Smooth muscle cell (in vitro differentiated cells): Measurements from ENCODE around the gene OR7A10. TPM values are rescaled to one million over a fixed set of nuclear protein-coding genes. Genes with fewer than 3 reads are reported as not detected.

Experiments
- DNase-seq: peaks from one replicate; lab custom pipeline; 2025; ENCODE audit not compliant: unreplicated experiment; lab: John Stamatoyannopoulos, UW
- H2AFZ ChIP-seq: fragments of 200-600 bp; sonication (generic); 2 replicates; pipeline ENCODE4 v1.6.0; 2016; ENCODE audit warnings: antibody characterized with exemption, low read depth, mild to moderate bottlenecking
- H3F3A ChIP-seq: fragments of 200-600 bp; sonication (generic); 2 replicates; pipeline ENCODE4 v1.6.0; 2017; ENCODE audit warnings: antibody characterized with exemption, low read depth
- H3K27ac ChIP-seq: fragments of 200-600 bp; sonication (generic); 2 replicates; pipeline ENCODE4 v1.5.1; 2016; ENCODE audit warnings: low read depth, mild to moderate bottlenecking
- H3K27me3 ChIP-seq: fragments of 200-600 bp; sonication (generic); 2 replicates; pipeline ENCODE4 v1.6.1; 2016; ENCODE audit warnings: low read depth, mild to moderate bottlenecking
- H3K36me3 ChIP-seq: fragments of 200-600 bp; sonication (generic); 2 replicates; pipeline ENCODE4 v1.5.1; 2016; ENCODE audit warnings: low read depth
- H3K4me1 ChIP-seq: fragments of 200-600 bp; sonication (generic); 2 replicates; pipeline ENCODE4 v1.5.1; 2016; ENCODE audit warnings: low read depth
- H3K4me2 ChIP-seq: fragments of 200-600 bp; sonication (generic); 2 replicates; pipeline ENCODE4 v1.6.0; 2016; ENCODE audit warnings: mild to moderate bottlenecking
- H3K4me3 ChIP-seq: fragments of 200-600 bp; sonication (generic); 2 replicates; pipeline ENCODE4 v1.5.1; 2016; ENCODE audit warnings: mild to moderate bottlenecking
- H3K79me2 ChIP-seq: fragments of 200-600 bp; sonication (generic); 2 replicates; pipeline ENCODE4 v1.6.0; 2016; ENCODE audit warnings: low read depth, mild to moderate bottlenecking
- H3K9ac ChIP-seq: fragments of 200-600 bp; sonication (generic); 2 replicates; pipeline ENCODE4 v1.6.0; 2016; ENCODE audit warnings: low read depth
- H3K9me3 ChIP-seq: fragments of 200-600 bp; sonication (generic); replicated peaks from 2 replicates; pipeline ENCODE4 v1.5.1; 2016; ENCODE audit warnings: low read depth
- H4K20me1 ChIP-seq: fragments of 200-600 bp; sonication (generic); 2 replicates; pipeline ENCODE4 v1.6.0; 2016; ENCODE audit warnings: low read depth
- WGBS: methylation state at CpG from one replicate; pipeline ENCODE4 v1.1.7; 2016; ENCODE audit warnings: low lambda C conversion rate; 5-methylcytosine and 5-hydroxymethylcytosine counted together
- polyA plus RNA-seq: library from polyadenylated mRNA; unstranded; fragments of >200 nt; fragmentation: Nextera tagmentation; extraction: Ambion mirVana; gene quantifications from 2 replicates; pipeline ENCODE4 v1.2.1, GENCODE V29; 2016
- total RNA-seq: library from RNA; depleted of rRNA; stranded (reverse); fragments of >200 nt; gene quantifications from 2 replicates; pipeline ENCODE4 v1.2.3, GENCODE V29; 2014
- TF ChIP-seq, protein P1 (sequence below): fragments of 200-600 bp; sonication (generic); IDR thresholded peaks from 2 replicates; pipeline ENCODE4 v1.5.1; 2017; ENCODE audit warnings: borderline replicate concordance, mild to moderate bottlenecking, antibody characterized with exemption; ENCODE audit not compliant: insufficient read depth, poor library complexity, severe bottlenecking

The OR7A10 gene
- total and polyA plus RNA-seq, 2 experiments from 2014 or later: not detected

- Histone ChIP-seq H2AFZ (no peak within 1 kb of the TSS), H3K4me1 (no peaks in the 10 kb centered on the region), H3K4me3 (no peak within 1 kb of the TSS), H3K4me2 (no peak within 1 kb of the TSS), H3K79me2 (no peaks in the 10 kb centered on the region), H3K27ac (no peak within 1 kb of the TSS), H3K9me3 (no peaks in the 10 kb centered on the region), H3K36me3 (no peaks in the 10 kb centered on the region), H4K20me1 (no peaks in the 10 kb centered on the region), H3F3A (no peaks in the 10 kb centered on the region), H3K27me3 (no peaks in the 10 kb centered on the region), H3K9ac (no peak within 1 kb of the TSS)
- WGBS: 44% methylated on average over 4 of the region's 4 CpGs
- TF ChIP-seq, protein P1, sequence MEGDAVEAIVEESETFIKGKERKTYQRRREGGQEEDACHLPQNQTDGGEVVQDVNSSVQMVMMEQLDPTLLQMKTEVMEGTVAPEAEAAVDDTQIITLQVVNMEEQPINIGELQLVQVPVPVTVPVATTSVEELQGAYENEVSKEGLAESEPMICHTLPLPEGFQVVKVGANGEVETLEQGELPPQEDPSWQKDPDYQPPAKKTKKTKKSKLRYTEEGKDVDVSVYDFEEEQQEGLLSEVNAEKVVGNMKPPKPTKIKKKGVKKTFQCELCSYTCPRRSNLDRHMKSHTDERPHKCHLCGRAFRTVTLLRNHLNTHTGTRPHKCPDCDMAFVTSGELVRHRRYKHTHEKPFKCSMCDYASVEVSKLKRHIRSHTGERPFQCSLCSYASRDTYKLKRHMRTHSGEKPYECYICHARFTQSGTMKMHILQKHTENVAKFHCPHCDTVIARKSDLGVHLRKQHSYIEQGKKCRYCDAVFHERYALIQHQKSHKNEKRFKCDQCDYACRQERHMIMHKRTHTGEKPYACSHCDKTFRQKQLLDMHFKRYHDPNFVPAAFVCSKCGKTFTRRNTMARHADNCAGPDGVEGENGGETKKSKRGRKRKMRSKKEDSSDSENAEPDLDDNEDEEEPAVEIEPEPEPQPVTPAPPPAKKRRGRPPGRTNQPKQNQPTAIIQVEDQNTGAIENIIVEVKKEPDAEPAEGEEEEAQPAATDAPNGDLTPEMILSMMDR: no peak
- DNase-seq: no peak
Observed at GRCh38 chr19:14886032-14886431, 37.3 kb upstream of the OR7A10 start, which contains the start of gene OR7A17. Gene OR7A17, minus strand, starts transcription at chr19:14886132. Its CDS starts 4,777 bp downstream, at chr19:14881355.

- Histone ChIP-seq H3K4me2 (no peak overlapping the region), H4K20me1 (no peaks in the 10 kb centered on the region), H3F3A (no peaks in the 10 kb centered on the region), H3K9me3 (no peaks in the 10 kb centered on the region), H3K27ac (no peak overlapping the region), H3K9ac (no peak overlapping the region), H3K4me3 (no peak overlapping the region), H3K4me1 (no peaks in the 10 kb centered on the region), H2AFZ (no peak overlapping the region), H3K36me3 (no peaks in the 10 kb centered on the region), H3K27me3 (no peaks in the 10 kb centered on the region), H3K79me2 (no peaks in the 10 kb centered on the region)
- 82% methylated on average over 4 of the region's 4 CpGs for WGBS
- TF ChIP-seq, protein P1: peak; percentile 29
- no peak for DNase-seq
Observed at GRCh38 chr19:14871619-14872230, 23.0 kb upstream of the OR7A10 start.

DNA sequence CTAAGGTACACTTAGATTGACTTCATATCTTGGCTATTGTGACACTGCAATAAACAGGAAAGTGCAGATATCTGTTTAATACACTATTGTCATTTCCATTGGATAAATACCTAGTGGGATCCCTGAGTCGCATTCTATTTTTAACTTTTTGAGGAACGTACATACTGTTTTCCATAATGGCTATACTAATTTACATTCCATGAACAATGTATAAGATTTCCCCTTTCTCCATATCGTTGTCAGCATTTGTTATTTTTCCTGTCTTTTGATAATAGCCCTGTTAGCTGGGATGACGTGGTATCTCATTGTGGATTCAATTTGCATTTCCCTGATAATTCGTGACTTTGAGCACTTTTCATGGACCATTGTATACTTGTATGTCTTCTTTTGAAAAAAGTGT, 19.8 kb upstream of the OR7A10 start:
- Histone ChIP-seq H3K27me3 (no peaks in the 10 kb centered on the region), H3K4me1 (no peaks in the 10 kb centered on the region), H3K4me2 (no peak overlapping the region), H3K36me3 (no peaks in the 10 kb centered on the region), H3K9me3 (no peaks in the 10 kb centered on the region), H3K79me2 (no peaks in the 10 kb centered on the region), H4K20me1 (no peaks in the 10 kb centered on the region), H2AFZ (no peak overlapping the region), H3F3A (no peaks in the 10 kb centered on the region), H3K9ac (no peak overlapping the region), H3K4me3 (no peak overlapping the region), H3K27ac (no peak overlapping the region)
- TF ChIP-seq, protein P1: no peak
- no peak for DNase-seq
- WGBS: 60% methylated on average over 5 of the region's 5 CpGs

- H3K4me1 ChIP-seq: no peaks in the 10 kb centered on the region
- H3K9ac ChIP-seq: no peak overlapping the region
- no peaks in the 10 kb centered on the region for H3K36me3 ChIP-seq
- 74% methylated on average over 6 of the region's 6 CpGs for WGBS
- H3K27me3 ChIP-seq: no peaks in the 10 kb centered on the region
- H3K79me2 ChIP-seq: no peaks in the 10 kb centered on the region
- H3K4me2 ChIP-seq: no peak overlapping the region
- TF ChIP-seq, protein P1: no peak
- no peak overlapping the region for H3K27ac ChIP-seq
- H2AFZ ChIP-seq: no peak overlapping the region
- no peak overlapping the region for H3K4me3 ChIP-seq
- no peaks in the 10 kb centered on the region for H3F3A ChIP-seq
- H4K20me1 ChIP-seq: no peaks in the 10 kb centered on the region
- H3K9me3 ChIP-seq: peaks cover 6% of the 10 kb centered on the region
- no peak for DNase-seq
Observed at GRCh38 chr19:14843578-14843977, 5.1 kb downstream of the OR7A10 start.
